ENCODE measurements around the gene NAXD.

DNA sequence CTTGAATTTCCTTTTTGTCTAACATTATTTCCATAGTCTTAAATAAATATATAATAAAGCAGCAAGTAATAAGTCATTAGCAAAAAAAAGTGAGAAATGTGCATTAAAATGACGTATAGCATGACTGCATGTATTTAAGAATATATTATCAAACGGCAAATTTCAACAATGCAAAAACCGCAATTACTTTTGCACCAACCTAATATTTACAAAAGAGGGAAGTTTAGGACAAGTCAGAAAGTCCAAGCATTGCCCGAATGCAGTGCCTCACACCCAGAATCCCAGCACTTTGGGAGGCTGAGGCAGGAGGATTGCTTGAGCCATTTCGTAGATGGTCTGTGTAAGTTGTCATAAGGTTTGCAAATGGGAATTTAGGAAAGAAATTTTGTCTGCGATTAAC lies 10.2 kb upstream of the NAXD start:
- TF ChIP-seq POLR2A (IDR thresholded peaks at IDR 0.05; ENCODE audit: low read length): no peak
- TF ChIP-seq GATA1 (IDR thresholded peaks at IDR 0.05; ENCODE audit: low read depth, low read length): no peak
